ENCODE measurements around the gene LOXHD1.

Gene LOXHD1

DNA sequence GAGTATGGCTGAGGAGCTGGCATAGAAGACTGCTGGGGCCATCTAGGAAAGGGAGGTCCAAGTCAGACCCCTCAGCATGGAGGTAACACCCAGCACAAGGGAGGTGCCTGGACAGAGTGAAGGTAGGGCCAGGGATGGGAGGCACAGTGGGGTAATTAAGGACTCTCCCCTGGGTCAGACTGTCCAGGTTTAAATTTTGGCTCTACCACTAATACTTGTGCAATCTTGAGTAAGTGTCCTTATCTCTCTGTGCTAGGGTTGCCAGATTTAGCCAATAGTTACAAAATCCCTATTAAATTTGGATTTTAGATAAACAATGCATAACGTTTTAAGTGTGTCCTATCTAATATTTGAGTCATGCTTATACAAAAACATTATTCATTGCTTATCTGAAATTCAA, 109.5 kb downstream of the LOXHD1 start:
- no peak for DNase-seq (ENCODE audit: low read depth in 2 of 2)

DNA sequence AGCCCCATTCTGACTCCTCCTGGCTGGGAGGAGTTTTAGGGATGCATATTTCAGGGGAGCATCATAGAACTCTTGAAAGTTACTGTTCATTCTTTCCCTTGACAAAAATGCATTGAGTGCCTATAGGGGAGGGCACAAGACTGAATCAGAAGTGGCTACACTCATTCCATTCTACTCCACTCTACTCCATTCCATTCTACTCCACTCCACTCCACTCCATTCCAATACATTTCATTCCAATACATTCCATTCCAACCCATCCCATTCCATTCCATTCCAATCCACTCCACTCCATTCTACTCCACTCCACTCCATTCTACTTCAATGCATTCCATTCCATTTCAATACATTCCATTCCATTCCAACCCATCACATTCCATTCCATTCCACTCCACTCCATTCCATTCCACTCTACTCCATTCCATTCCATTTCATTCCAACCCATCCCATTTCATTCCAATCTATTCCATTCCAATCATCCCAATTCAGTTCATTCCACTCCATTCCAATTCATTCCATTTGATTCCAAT, 110.8 kb downstream of the LOXHD1 start:
- DNase-seq (ENCODE audit: low read depth in 2 of 2): no peak

DNA sequence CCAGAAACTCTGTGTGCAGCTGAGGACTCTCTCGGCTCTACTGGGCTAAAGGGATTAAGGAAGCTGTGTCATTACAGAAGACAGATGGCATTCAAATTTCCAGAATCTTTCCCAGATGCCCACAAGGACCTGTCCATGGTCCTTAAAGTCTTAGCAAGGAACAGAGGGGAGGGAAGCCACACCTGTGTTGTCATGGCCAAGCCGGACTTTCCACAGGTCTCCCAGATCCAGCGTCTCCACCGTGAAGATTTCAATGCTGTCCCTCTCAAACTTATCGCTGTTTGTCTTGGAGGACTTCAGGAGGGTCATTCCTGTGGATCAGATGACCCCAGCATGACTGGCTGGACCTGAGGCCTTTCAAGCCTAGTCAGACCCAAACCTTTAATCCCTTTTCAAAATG, 114.5 kb downstream of the LOXHD1 start:
- no peak for DNase-seq (ENCODE audit: low read depth in 2 of 2)

DNA sequence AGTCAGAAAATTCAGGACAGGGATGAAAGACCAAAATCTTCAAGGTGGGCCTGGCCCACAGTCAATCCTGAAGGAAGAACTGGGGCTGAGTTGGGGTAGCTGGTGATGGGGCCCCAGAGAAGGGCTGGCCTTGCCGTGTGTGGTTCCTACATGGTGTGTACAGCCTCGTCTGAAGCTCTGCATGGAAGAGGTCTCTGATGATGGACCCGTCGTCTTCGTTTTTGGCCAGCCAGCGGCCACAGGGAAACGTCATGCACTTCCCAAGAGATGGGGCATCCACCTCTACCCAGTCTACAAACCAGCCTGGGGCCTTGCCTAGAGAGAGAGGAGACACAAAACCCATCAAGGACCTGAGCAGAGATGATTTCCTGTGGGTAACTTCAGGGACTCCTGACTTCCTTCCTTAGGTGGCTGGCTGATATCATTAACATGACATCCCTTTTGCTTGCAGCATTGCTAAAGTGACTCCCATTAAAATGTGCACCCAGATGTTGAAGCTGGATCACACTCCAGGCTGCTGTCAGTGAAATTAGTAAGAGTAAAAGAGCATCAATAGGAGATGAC, 115.3 kb downstream of the LOXHD1 start:
- DNase-seq (ENCODE audit: low read depth in 2 of 2): no peak

DNA sequence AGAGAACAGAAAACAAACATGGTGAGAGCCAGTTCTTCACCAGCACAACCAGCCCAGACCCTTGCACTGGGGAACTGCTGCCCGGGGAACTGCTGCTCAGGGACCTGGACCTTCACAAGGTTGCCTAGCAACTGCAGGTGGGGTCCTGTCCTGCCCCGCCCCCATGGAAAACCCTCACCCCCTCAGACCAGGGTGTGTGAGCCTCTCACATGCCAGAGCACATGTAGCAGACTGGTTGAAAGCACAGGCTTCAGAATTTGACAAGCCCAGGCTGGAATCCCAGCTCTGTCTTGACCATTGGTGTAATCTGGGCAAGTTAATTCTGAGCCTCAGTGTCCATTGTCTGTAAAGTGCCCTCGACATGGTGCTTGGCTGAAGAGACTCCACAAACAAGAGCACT, 118.6 kb downstream of the LOXHD1 start:
- DNase-seq (ENCODE audit: low read depth in 2 of 2): no peak

DNA sequence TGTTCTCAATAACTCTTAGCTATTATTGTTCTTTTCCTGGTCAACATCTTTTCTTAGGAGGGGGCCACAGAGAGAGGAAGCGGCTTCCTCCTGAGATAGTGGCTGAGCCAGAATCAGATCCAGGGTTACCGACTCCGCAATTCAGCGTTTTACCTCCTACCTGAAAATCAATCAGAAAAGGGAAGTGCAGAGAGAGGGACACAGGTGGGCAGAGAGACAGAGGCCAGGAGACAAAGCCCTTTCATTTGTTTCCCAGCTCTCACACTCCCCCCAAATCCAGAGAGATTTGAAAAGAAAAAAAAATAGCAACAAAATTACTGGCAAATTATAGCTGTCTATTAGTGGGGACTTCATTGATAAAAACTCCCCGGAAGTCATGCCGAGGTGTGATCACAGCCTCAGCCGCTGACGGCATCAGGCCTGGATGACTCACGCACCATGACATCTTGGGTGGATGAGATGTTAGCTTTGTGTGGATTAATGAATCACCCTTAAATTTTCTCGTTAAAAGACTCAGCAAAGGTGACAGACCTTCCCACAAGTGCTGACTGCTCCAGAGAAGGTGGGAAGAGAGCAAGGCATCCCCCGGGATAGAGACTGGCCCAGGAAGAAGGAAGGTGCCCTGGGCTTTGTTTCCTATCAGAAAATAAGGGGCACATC, 120.7 kb downstream of the LOXHD1 start:
- DNase-seq (ENCODE audit: low read depth in 2 of 2): no peak

DNA sequence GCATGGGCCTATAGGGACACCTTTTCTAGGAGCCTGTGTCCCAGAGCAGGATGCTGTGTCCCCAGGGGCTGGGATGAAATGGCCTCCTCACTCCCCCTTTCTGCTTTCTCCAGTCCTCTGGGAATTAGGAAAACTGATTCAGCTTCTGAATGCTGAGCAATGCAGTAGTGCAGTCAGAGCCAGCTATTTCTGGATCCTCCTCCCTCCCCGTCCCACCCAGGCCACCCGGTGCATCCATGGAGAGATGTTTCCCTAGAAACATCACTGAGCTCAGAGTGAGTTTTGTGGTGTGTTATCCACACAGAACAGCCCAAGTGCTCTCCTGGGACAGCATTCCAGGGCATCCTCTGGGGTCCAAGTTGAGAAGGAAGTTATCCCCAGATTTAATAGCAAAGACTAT, 125.5 kb downstream of the LOXHD1 start:
- DNase-seq (ENCODE audit: low read depth in 2 of 2): no peak

DNA sequence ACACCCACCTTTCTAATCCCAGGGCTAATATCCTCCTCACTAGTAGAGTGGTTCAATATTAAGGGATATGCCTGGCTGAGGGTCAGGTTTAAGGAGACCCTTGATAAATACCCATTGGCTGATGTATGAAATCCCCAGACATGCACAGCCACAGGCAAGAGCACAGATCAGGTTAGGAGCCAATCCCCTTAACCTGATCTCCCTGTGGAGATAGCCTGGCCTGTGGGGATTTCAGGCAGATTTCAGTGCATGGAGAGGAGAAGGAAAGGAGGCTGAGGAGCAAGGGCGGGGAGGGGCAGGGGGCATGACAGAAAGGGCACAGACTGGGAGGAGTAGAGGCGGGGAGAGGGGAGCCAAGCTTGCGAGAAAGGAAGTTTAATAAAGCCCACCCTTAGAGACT, 129.0 kb downstream of the LOXHD1 start:
- no peak for DNase-seq (ENCODE audit: low read depth in 2 of 2)

DNA sequence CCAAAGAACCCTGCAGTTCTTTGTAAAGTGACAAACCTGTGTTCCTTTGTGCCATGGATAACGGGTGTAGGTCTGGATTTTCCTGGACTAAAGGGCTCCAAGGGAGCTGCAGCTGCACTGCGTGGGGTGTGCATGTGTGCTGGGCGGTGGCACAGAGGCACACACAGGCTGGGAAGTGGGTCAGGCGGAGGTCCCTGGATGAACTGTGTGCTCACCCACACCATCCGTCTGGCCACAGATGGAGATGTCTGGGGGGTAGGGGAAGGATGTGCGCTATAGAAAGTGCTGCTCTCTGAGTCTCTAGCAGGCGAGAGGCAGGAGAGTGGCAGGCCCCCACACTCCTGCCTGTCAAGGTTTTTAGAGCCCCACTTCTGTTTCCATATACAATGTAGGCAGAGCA, 137.2 kb downstream of the LOXHD1 start:
- no peak for DNase-seq (ENCODE audit: low read depth in 2 of 2)

DNA sequence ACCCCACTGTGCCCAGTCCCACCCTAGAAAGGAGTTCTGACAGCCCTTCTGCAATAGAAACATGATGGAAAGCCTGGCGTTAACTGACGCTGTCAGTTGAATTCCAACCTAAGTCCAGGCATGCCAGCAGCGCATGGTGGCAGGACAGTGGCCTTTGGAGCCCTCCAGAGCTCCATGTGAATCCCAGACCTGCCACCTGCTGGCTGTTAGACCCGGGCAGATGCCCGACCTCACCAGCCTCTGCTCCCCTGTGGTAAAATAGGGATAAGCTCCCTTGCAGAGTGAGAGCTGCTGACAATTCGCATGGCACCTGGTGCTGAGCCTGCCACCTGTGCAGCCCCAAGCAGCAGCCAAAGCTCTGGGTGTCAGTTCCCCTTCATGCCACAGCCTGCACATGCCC, 138.6 kb downstream of the LOXHD1 start:
- no peak for DNase-seq (ENCODE audit: low read depth in 2 of 2)

DNA sequence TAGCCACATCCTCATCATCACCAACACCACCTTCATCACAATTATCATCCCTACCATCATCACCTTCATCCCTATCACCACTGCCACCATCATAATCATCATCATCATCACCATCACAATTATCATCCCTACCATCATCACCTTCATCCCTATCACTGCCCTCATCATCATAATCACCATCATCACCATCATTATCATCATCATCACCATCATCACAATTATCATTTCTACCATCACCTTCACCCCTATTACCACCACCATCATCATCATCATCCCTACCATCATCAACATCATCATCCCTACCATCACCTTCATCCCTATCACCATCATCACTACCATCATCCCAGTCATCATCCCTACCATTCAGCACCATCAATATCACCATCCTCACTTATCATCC, 140.5 kb downstream of the LOXHD1 start:
- DNase-seq (ENCODE audit: low read depth in 2 of 2): no peak

DNA sequence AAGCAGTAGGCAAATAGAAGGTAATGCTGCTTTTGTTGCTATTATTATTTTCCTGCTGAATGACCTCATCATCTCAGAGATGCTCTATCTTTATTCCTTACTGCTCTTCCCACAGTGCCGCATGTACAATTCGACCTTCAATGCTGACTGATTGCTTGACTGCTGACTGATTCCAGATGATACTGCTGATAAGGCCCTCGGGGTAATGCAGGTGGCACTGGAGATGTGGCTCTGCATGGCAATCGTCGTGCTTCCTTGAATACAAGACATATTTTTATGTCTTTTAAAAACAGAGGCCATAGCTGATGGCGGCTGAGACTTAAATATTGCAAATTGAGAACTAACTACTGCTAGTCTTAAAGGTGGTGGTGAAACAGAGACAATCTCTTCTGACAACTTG, 146.6 kb downstream of the LOXHD1 start:
- DNase-seq (ENCODE audit: low read depth in 2 of 2): no peak

DNA sequence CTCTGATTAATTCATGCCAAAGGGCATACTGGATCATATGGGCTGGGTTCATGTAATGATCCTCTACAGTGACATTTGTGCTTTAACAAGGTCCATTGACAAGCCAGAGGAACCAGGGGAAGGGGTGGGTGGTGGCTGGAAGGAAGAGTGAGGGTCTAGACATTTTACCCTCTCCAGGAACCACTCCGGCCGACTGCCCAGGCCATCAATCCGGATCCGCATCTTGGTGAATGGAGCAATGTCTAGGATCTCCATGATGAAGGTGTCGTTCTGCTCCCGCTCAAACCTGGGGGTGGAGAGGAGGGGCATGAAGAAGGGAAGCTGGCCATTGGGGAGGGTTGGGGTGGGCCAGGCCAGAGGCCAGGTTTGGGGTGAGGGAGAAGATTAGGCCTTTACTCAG, 147.5 kb downstream of the LOXHD1 start:
- no peak for DNase-seq (ENCODE audit: low read depth in 2 of 2)

DNA sequence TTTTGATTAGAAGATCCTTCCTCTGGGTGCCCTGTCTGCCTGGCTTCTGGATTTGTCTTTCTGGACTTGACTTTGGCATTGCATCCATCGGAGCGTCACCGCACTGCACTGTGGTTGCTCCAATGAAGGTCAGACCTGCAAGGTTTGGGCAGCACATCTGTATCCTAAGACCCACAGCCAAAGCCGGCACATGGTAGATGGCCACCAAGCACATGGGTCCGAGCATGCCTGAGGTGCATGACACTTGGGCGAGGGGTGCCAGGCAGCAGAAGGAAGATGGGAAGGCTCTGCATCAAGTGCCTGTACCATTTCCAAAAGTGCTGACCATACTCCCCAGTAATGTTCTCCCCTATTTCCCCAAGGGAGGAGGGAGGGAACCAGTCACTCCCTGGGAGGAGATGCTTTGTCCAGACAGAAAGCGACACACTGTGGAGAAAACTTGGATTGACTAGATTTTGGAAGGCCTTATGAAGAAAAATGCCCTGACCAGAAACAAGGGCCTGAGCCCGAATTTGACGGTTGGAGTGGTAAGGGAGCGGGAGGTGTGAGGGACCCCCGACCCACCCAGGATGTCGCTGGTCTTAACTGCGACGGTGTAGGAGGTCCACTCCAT, 149.9 kb downstream of the LOXHD1 start:
- DNase-seq (ENCODE audit: low read depth in 2 of 2): no peak

DNA sequence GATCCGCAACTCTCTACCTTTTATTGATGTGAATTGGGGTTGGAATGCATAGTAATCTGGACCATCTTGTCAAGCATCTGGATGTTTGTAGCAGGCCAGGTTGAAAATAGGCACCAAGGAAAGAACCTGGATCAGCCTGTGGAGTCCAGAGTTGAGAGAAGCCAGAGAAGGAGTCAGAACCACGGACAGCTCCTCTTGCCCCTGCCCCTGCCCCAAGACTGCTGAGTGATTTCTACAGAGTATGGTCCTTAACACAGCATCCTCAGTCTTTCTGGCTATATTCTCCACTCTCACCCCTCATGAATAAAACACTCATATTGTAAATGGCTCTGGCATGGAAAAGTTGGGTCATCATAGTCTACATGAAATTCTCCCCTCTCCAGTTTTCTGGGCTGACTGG, 154.6 kb downstream of the LOXHD1 start:
- DNase-seq (ENCODE audit: low read depth in 2 of 2): no peak

DNA sequence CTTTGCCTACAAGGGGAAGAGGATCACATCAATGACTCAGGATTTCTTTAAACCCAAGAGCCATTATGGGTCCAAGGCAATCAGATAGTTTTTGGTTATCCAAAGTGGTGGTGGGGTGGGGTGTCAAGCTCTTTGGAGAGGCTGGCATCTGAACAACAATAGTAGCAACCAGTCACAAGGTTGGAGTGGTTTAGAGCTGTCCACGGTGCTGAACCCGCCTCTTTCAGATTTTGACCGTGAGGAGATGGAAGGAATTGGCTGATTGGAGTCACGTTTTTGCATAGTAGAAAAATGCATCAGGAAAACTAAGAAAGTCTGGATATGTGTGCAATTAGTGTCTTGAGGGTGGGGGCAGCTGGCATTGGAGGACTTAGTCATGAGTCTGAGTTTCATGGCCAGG, 159.9 kb downstream of the LOXHD1 start:
- no peak for DNase-seq (ENCODE audit: low read depth in 2 of 2)

DNA sequence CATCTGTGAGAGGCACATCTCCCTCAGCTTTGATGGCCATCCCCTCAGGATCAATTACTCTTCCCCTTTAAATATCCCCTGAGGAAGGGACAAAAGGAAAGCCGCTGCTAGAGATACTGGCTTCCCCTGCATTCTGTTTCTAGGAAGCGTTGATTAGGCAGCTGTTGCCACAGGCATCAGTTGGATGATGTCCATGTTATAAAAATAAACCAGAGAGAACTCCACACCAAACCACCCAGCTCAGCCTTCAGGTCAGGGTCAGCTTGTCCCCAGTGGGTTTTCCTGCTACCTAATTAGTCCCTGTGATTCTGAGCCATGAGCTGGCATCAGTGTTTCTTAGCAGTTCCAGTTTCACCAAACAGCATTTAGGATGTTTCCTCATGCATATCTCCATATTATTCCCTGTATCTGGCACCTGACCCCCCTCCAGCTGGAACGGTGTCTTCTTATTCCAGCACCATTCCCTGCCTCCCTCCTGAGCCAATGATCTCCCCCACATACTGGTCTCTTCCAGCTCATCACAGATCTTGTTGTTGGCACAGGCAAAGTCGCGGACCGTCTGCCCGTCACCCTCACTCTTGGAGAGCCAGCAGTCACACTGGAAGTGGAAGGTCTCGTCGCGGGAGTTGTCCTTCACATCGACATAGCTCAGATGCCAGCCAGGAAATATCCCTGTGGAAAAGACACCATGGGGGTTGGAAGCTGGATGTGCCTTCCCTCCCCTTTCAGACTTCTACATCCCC, 168.4 kb downstream of the LOXHD1 start:
- no peak for DNase-seq (ENCODE audit: low read depth in 2 of 2)

DNA sequence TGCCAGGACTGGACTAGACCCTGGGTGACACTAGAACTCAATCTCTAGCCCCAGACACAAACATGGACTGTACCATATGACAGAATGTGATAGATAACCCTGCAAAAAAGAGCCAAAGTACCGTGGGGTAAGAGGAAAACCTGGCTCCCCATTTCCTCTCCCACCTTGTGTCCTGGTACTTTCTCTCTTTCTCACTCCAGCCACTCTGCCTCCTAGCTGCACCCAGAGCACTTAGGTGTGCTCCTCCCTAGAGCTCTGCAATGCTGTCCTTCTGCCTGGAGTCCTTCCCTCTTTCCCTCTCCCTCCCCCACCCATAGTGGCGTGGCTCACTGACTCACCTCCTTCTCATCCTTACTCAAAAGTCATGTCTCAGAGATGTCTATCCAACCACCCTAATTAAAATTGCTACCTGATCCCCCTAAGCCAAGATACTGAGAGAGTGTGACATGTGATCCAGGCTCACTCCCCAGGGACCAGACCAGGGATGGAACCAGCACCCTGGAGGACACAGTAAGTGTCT, 171.3 kb downstream of the LOXHD1 start:
- no peak for DNase-seq (ENCODE audit: low read depth in 2 of 2)

DNA sequence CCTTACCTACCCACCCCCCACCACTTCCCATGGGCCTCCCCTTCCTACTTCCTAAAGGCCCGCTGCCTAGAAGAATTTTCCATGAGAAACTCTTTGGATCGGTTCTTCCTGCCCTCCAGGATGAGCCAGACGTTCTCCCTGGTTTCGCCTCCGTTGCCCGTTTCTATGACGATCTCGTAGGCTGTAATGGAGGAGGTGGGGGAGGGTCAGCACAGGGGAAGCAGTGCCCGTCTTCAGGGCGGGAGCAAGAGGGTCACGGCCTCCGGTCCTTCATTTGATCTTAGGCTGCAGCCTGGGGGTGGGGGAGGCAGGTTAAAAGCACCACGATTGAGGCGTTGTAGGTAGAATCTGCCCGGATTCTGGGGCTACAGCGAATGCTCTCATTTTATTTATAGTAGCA, 172.0 kb downstream of the LOXHD1 start:
- DNase-seq (ENCODE audit: low read depth in 2 of 2): no peak

DNA sequence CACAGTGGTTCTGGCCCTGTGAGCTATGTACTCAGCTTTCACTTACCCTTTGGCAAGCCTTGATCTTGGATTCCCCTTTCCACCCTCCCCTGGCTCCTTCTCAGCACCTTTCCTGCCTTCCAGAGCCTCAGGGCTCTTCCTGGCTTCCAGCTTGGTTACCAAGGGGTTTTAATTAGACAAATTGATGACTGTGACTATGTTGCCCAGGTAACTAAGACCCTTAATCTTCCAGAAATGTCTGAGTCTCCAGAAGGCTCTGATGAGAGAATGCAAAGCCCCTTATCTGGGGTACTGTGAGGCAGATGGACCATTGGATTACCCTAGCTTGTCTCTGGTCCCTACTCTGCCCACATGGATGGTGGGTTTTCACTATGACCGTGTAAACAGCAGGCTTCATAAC, 174.2 kb downstream of the LOXHD1 start:
- no peak for DNase-seq (ENCODE audit: low read depth in 2 of 2)

DNA sequence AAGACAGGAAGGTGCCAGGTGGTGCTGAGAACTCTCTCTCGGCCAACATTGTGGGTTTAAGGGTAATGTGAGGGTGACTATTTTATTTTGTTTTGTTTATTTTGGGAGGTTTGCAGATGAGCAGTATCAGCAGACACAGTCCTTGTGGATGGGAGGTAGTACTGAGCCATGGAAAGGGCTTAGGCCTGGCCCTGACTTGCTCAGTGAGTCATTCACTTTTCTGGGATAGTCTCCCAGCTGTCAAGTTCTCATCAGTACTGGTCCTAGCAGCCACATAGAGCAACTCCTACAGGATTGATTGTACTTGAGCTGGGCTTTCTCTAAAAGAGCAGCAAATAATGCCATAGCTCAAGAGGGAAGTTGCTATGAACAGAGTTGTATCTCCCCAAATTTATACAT, 175.2 kb downstream of the LOXHD1 start:
- DNase-seq (ENCODE audit: low read depth in 2 of 2): no peak

DNA sequence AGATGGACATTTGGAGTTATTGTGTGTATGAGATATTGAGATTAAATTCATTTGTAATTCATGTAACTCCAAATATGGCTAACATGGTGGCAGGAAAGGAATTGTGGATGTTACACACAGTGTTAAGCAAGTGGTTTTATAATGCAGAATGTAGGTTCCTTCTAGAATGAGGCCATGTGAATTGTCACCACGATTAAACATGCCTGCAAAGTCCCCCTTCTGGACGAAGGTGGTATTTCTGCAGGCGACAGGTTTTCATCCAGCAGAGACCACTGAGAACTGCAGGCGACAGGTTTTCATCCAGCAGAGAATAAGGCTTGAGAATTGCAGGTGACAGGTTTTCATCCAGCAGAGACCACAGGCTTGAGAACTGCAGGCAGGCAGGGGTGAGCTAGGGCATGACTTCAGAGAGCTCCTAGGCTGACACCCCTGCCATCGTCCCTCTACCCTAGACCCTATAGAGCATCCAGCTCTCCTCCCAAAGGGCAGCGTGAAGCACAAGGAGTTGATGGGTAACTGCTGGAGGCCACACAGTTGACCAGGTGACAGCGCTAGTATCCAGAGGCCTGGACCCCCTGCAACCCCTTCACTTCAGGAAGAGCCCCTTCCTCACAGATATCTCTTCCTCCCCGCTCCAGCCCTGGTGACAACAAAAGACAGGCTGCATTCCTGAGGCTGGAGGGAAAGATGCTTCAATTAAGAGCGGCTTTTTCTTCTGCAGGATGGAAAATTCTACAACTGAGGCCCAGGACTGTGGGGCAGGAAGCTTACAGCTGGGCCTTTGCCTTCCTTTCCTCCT, 175.8 kb downstream of the LOXHD1 start:
- peak in 1 of 2 donors; percentile 14 for DNase-seq (ENCODE audit: low read depth in 2 of 2)
